ENCODE results near the gene MYH10. TPM values are rescaled to one million over a fixed set of nuclear protein-coding genes. Genes with fewer than 3 reads are reported as not detected.

The MYH10 gene
- total RNA-seq, 6 donors from 2014 or later = 73.3 to 246 (median 99.6) TPM

DNA sequence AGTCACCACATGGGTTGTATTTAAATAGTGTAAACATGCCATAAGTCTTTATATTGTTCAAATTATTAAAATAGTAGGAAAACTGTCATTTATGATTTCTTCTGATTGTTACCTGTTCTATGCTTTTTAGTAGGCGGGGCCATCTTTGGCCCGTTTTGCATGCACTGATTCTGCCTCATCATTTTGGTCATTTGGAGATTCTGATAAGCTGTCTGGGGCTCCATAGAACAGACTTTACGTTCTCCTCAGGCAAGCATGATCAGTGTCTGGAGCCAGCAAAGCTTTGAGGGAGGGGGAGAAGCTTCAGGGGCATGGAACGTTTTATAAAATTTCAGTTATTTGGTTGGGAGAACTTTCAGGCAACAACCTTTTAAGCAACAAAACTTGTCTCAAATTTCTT lies 186.0 kb downstream of the MYH10 start:
- WGBS, 2 donors = 72 to 73% methylated on average over 4 of the region's 4 CpGs
- Histone ChIP-seq H3K4me1 (peaks cover 21 to 54% (median 39%) of the 10 kb centered on the region in 4 donors), H3K4me3 (no peak overlapping the region), H3K27ac (no peak overlapping the region), H3K27me3 (no peaks in the 10 kb centered on the region), H3K9me3 (no peaks in the 10 kb centered on the region), H3K36me3 (peaks cover 5 to 62% (median 29%) of the 10 kb centered on the region in 4 donors)
- ATAC-seq (ENCODE audit: low FRiP score in 2 of 2) = no peak
- TF ChIP-seq EP300 (IDR thresholded peaks at IDR 0.05) (no peak), POLR2AphosphoS5 (IDR thresholded peaks at IDR 0.05) (no peak), CTCF (IDR thresholded peaks at IDR 0.05) (no peak), POLR2A (IDR thresholded peaks at IDR 0.05) (no peak)
- no peak for DNase-seq

- Histone ChIP-seq H3K36me3 (peaks cover 0 to 61% (median 25%) of the 10 kb centered on the region in 4 donors), H3K4me3 (no peak overlapping the region), H3K27ac (peak overlapping the region in 2 of 4 donors; percentile 2 to 14), H3K27me3 (no peaks in the 10 kb centered on the region), H3K9me3 (no peaks in the 10 kb centered on the region), H3K4me1 (peaks cover 21 to 50% (median 39%) of the 10 kb centered on the region in 4 donors)
- DNase-seq = no peak
- TF ChIP-seq EP300 (IDR thresholded peaks at IDR 0.05) (no peak), POLR2AphosphoS5 (IDR thresholded peaks at IDR 0.05) (no peak), POLR2A (IDR thresholded peaks at IDR 0.05) (no peak), CTCF (IDR thresholded peaks at IDR 0.05) (no peak)
- 58 to 72% methylated on average over 7 of the region's 7 CpGs for WGBS, 2 donors
- no peak for ATAC-seq (ENCODE audit: low FRiP score in 2 of 2)
Measured at GRCh38 chr17:8443756-8444155, 186.8 kb downstream of the MYH10 start.

- no peaks in the 10 kb centered on the region for H3K9me3 ChIP-seq
- TF ChIP-seq CTCF (IDR thresholded peaks at IDR 0.05) (no peak), POLR2A (IDR thresholded peaks at IDR 0.05) (no peak), POLR2AphosphoS5 (IDR thresholded peaks at IDR 0.05) (no peak), EP300 (IDR thresholded peaks at IDR 0.05) (no peak)
- H3K27me3 ChIP-seq = no peaks in the 10 kb centered on the region
- peaks cover 0 to 58% (median 19%) of the 10 kb centered on the region in 4 donors for H3K36me3 ChIP-seq
- 94 to 97% methylated on average over 2 of the region's 2 CpGs for WGBS, 2 donors
- DNase-seq = no peak
- no peak for ATAC-seq (ENCODE audit: low FRiP score in 2 of 2)
- no peak overlapping the region for H3K4me3 ChIP-seq
- H3K27ac ChIP-seq = peak overlapping the region in 1 of 4 donors; percentile 1
- peaks cover 31 to 56% (median 48%) of the 10 kb centered on the region in 4 donors for H3K4me1 ChIP-seq
Measured at GRCh38 chr17:8442310-8442709, 188.2 kb downstream of the MYH10 start.

- no peak for DNase-seq
- Histone ChIP-seq H3K27me3 (no peaks in the 10 kb centered on the region), H3K27ac (peak overlapping the region in 2 of 4 donors; percentile 1 to 50), H3K4me3 (no peak overlapping the region), H3K4me1 (peaks cover 38 to 62% (median 49%) of the 10 kb centered on the region in 4 donors), H3K9me3 (no peaks in the 10 kb centered on the region), H3K36me3 (peaks cover 0 to 52% (median 13%) of the 10 kb centered on the region in 4 donors)
- 72 to 89% methylated on average over 2 of the region's 2 CpGs for WGBS, 2 donors
- ATAC-seq (ENCODE audit: low FRiP score in 2 of 2) = no peak
- no peak for TF ChIP-seq POLR2A (IDR thresholded peaks at IDR 0.05)
- no peak for TF ChIP-seq CTCF (IDR thresholded peaks at IDR 0.05)
- no peak for TF ChIP-seq POLR2AphosphoS5 (IDR thresholded peaks at IDR 0.05)
- TF ChIP-seq EP300 (IDR thresholded peaks at IDR 0.05) = no peak
Measured at GRCh38 chr17:8441690-8442089, 188.8 kb downstream of the MYH10 start.

GRCh38 chr17:8439681-8440080 lies 190.8 kb downstream of the MYH10 start:
- H3K27ac ChIP-seq = no peak overlapping the region
- H3K36me3 ChIP-seq = peaks cover 0 to 34% (median 10%) of the 10 kb centered on the region in 4 donors
- TF ChIP-seq EP300 (IDR thresholded peaks at IDR 0.05) (no peak), POLR2AphosphoS5 (IDR thresholded peaks at IDR 0.05) (no peak), POLR2A (IDR thresholded peaks at IDR 0.05) (no peak), CTCF (IDR thresholded peaks at IDR 0.05) (no peak)
- DNase-seq = no peak
- 91 to 92% methylated on average over 3 of the region's 3 CpGs for WGBS, 2 donors
- H3K9me3 ChIP-seq = no peaks in the 10 kb centered on the region
- no peak overlapping the region for H3K4me3 ChIP-seq
- no peak for ATAC-seq (ENCODE audit: low FRiP score in 2 of 2)
- H3K27me3 ChIP-seq = no peaks in the 10 kb centered on the region
- H3K4me1 ChIP-seq = peaks cover 42 to 68% (median 47%) of the 10 kb centered on the region in 4 donors

Measured in upper lobe of left lung (tissue), 6 donors.